ENCODE results near the gene SLMAP. TPM values are rescaled to one million over a fixed set of nuclear protein-coding genes. Genes with fewer than 3 reads are reported as not detected.
A peak's percentile ranks its signal among the peaks of the same experiment; 100 is the strongest.

The SLMAP gene
- total RNA-seq, 1 donor from 2014 or later = 116 TPM

DNA sequence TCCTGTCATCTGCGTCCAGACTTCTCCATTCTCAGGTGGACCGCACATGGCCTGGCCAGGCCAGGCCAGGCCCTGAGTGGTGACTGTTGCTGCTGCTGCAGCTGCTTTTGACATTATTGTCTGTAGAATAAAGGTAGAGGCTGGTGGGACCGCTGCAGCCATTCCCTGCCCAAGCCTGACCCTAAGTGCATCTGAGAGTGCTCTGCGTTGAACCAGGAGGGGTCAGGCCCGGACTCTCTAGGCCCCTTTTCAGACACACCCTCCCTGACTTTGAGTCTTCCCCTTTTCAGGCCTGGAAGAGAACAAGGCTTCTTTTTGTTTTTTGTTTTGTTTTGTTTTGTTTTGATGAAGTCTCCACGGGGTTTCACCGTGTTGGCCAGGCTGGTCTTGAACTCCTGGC lies 197.5 kb downstream of the SLMAP start:
- Mint-ChIP-seq H3K27me3 (ENCODE audit: low read depth) (no peaks in the 10 kb centered on the region), H3K4me3 (ENCODE audit: unreplicated experiment) (no peak overlapping the region), H3K36me3 (ENCODE audit: low read depth) (no peaks in the 10 kb centered on the region), H3K4me1 (ENCODE audit: low read depth) (peaks cover 40% of the 10 kb centered on the region), H3K9me3 (ENCODE audit: low read depth) (no peaks in the 10 kb centered on the region), H3K27ac (ENCODE audit: unreplicated experiment) (no peak overlapping the region)
- TF ChIP-seq, protein P1, sequence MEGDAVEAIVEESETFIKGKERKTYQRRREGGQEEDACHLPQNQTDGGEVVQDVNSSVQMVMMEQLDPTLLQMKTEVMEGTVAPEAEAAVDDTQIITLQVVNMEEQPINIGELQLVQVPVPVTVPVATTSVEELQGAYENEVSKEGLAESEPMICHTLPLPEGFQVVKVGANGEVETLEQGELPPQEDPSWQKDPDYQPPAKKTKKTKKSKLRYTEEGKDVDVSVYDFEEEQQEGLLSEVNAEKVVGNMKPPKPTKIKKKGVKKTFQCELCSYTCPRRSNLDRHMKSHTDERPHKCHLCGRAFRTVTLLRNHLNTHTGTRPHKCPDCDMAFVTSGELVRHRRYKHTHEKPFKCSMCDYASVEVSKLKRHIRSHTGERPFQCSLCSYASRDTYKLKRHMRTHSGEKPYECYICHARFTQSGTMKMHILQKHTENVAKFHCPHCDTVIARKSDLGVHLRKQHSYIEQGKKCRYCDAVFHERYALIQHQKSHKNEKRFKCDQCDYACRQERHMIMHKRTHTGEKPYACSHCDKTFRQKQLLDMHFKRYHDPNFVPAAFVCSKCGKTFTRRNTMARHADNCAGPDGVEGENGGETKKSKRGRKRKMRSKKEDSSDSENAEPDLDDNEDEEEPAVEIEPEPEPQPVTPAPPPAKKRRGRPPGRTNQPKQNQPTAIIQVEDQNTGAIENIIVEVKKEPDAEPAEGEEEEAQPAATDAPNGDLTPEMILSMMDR (IDR thresholded peaks at IDR 0.05) = no peak
- no peak for DNase-seq (ENCODE audit: low spot score)

DNA sequence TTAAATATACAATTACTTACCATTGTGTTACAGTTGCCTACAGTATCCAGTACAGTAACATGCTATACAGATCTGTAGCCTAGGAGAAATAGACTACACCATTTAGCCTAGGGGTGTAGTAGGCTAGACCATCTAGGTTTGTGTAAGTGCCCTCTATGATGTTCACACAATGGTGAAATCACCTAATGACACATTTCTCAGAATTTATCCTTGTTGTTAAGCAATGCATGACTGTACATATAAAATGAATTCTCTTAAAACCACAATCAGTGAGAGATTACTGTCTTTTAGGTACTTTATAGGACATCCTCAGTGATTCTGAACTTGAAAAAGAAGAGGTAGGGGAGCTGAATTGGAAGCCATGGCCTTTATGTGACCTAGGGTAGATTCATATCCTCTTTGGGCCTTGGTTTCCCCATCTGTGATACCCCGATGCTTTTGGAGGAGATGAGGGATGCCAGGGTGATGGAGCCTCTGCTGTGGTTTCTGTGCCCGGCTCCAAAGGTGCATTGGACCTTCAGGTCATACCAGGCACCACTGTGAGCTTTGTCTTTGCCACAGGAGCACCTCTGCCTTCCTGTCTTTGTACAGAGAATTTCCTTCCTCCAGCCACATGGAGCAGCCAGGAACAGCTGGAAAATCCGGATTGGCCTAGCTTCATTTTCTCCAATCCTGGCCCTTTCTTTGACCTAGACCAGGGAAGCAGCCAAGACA lies 200.2 kb downstream of the SLMAP start:
- no peak overlapping the region for H3K27ac Mint-ChIP-seq (ENCODE audit: unreplicated experiment)
- no peaks in the 10 kb centered on the region for H3K36me3 Mint-ChIP-seq (ENCODE audit: low read depth)
- H3K4me1 Mint-ChIP-seq (ENCODE audit: low read depth) = peaks cover 31% of the 10 kb centered on the region
- H3K4me3 Mint-ChIP-seq (ENCODE audit: unreplicated experiment) = no peak overlapping the region
- no peak for DNase-seq (ENCODE audit: low spot score)
- H3K9me3 Mint-ChIP-seq (ENCODE audit: low read depth) = no peaks in the 10 kb centered on the region
- TF ChIP-seq, protein P1 (IDR thresholded peaks at IDR 0.05) = no peak
- no peaks in the 10 kb centered on the region for H3K27me3 Mint-ChIP-seq (ENCODE audit: low read depth)

DNA sequence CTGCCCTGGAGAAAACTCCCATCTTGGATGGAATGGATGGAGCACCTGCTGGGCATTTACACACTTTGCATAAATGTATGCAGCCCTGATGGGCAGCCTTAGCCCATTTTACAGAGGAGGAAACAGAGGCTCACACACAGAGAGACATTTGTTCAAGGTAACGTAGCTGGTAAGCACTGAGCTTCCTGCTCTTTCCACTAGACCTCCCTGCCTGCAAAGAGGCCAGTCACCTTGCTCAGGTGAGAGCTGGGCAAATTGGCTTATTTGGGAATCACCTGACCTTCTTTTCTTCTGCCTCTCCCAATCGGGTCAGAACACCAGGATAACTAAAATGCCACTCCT lies 200.7 kb downstream of the SLMAP start:
- Mint-ChIP-seq H3K9me3 (ENCODE audit: low read depth) (no peaks in the 10 kb centered on the region), H3K4me3 (ENCODE audit: unreplicated experiment) (no peak overlapping the region), H3K27ac (ENCODE audit: unreplicated experiment) (no peak overlapping the region), H3K4me1 (ENCODE audit: low read depth) (peaks cover 26% of the 10 kb centered on the region), H3K36me3 (ENCODE audit: low read depth) (no peaks in the 10 kb centered on the region), H3K27me3 (ENCODE audit: low read depth) (no peaks in the 10 kb centered on the region)
- TF ChIP-seq, protein P1 (IDR thresholded peaks at IDR 0.05) = no peak
- no peak for DNase-seq (ENCODE audit: low spot score)

DNA sequence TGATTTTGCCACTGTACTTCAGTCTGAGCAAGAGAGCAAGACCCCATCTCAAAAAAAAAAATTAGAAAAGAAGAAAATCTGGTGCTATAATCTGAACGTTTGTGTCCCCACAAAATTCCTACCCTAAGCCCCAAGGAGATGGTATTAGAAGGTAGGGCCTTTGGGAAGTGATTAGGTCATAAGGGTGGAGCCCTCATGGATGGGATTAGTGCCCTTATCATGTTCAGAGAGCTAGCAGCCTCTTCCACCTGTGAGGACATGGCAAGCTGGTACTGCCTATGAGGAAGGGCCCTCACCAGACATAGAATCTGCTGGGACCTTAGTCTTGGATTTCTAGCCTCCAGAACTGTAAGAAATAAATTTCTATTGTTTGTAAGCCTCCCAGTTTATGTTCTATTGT lies 201.7 kb downstream of the SLMAP start:
- no peaks in the 10 kb centered on the region for H3K27me3 Mint-ChIP-seq (ENCODE audit: low read depth)
- H3K36me3 Mint-ChIP-seq (ENCODE audit: low read depth) = no peaks in the 10 kb centered on the region

DNA sequence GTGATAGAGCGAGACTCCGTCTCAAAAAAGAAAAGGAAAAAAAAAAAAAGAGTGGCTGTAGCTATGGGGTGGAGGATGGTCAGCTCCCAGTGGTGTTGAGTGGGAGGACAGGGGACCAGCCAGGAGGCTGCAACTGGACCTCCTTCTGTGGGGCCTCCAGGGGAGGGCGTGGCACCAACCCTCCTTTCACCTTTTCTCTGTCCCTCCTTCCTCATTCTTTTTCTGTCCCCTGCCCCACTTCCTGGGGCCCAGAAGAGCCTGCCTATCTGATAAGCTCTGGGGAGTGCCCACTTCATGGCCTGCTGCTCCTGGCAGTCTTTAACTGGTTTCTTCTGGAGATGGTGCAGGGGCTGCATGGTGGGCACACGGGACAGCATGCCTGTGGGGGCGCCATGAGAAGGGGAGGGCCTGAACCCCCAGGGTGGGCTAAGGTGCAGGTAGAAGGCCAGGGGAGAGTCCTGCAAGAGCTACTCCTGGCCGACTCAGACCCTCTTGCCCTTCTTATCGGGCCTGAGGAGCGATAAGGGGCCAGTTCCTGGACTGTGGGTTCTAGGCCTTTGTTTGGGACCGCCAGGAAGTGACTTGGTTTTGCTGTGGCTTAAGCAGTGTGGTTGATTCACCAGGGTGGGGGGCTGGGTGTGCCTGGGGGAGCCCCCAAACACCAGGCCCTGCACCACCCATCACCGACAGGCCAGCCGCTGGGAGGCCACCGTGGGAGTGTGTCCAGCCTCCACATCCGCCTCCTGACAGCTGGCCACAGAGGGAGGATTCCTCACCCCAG lies 202.7 kb downstream of the SLMAP start:
- peaks cover 16% of the 10 kb centered on the region for H3K4me1 Mint-ChIP-seq (ENCODE audit: low read depth)
- DNase-seq (ENCODE audit: low spot score) = no peak
- TF ChIP-seq, protein P1 (IDR thresholded peaks at IDR 0.05) = no peak

More for the DNA sequence above, 201.7 kb downstream of the SLMAP start:
- TF ChIP-seq, protein P1 (IDR thresholded peaks at IDR 0.05) = no peak
- H3K4me3 Mint-ChIP-seq (ENCODE audit: unreplicated experiment) = no peak overlapping the region
- H3K27ac Mint-ChIP-seq (ENCODE audit: unreplicated experiment) = no peak overlapping the region
- peaks cover 16% of the 10 kb centered on the region for H3K4me1 Mint-ChIP-seq (ENCODE audit: low read depth)
- H3K9me3 Mint-ChIP-seq (ENCODE audit: low read depth) = no peaks in the 10 kb centered on the region
- DNase-seq (ENCODE audit: low spot score) = no peak

More for the DNA sequence above, 202.7 kb downstream of the SLMAP start:
- no peaks in the 10 kb centered on the region for H3K9me3 Mint-ChIP-seq (ENCODE audit: low read depth)
- H3K27me3 Mint-ChIP-seq (ENCODE audit: low read depth) = no peaks in the 10 kb centered on the region
- no peaks in the 10 kb centered on the region for H3K36me3 Mint-ChIP-seq (ENCODE audit: low read depth)
- peak overlapping the region; percentile 34 for H3K27ac Mint-ChIP-seq (ENCODE audit: unreplicated experiment)
- H3K4me3 Mint-ChIP-seq (ENCODE audit: unreplicated experiment) = no peak overlapping the region

All from chondrocyte (in vitro differentiated cells).